ENCODE data around the gene TMEM131L.

TMEM131L gene

GRCh38 chr4:153421941-153422340, 44.2 kb upstream of the TMEM131L start:
- H3K4me3 ChIP-seq (replicated peaks; ENCODE audit: low read depth, low read length), result no peak overlapping the region
- TF ChIP-seq CTCF (IDR thresholded peaks at IDR 0.05; ENCODE audit: low read depth, low read length, missing control alignments), result no peak
- DNase-seq (ENCODE audit: extremely low read depth, low read depth), result no peak

GRCh38 chr4:153426207-153426885, 39.8 kb upstream of the TMEM131L start:
- no peak for TF ChIP-seq CTCF (IDR thresholded peaks at IDR 0.05; ENCODE audit: low read depth, low read length, missing control alignments)
- no peak overlapping the region for H3K4me3 ChIP-seq (replicated peaks; ENCODE audit: low read depth, low read length)
- DNase-seq (ENCODE audit: extremely low read depth, low read depth), result no peak

GRCh38 chr4:153427363-153428071, 38.6 kb upstream of the TMEM131L start:
- no peak for DNase-seq (ENCODE audit: extremely low read depth, low read depth)
- H3K4me3 ChIP-seq (replicated peaks; ENCODE audit: low read depth, low read length), result no peak overlapping the region
- no peak for TF ChIP-seq CTCF (IDR thresholded peaks at IDR 0.05; ENCODE audit: low read depth, low read length, missing control alignments)

- no peak for TF ChIP-seq CTCF (IDR thresholded peaks at IDR 0.05; ENCODE audit: low read depth, low read length, missing control alignments)
- no peak overlapping the region for H3K4me3 ChIP-seq (replicated peaks; ENCODE audit: low read depth, low read length)
- no peak for DNase-seq (ENCODE audit: extremely low read depth, low read depth)
Observed at GRCh38 chr4:153428941-153429475, 37.2 kb upstream of the TMEM131L start.

- no peak for DNase-seq (ENCODE audit: extremely low read depth, low read depth)
- peak; percentile 46 for TF ChIP-seq CTCF (IDR thresholded peaks at IDR 0.05; ENCODE audit: low read depth, low read length, missing control alignments)
- no peak overlapping the region for H3K4me3 ChIP-seq (replicated peaks; ENCODE audit: low read depth, low read length)
Observed at GRCh38 chr4:153432965-153433753, 33.0 kb upstream of the TMEM131L start.

- no peak for DNase-seq (ENCODE audit: extremely low read depth, low read depth)
Observed at GRCh38 chr4:153433754-153434105, 32.4 kb upstream of the TMEM131L start.

More at GRCh38 chr4:153433754-153434105, 32.4 kb upstream of the TMEM131L start:
- no peak for TF ChIP-seq CTCF (IDR thresholded peaks at IDR 0.05; ENCODE audit: low read depth, low read length, missing control alignments)
- H3K4me3 ChIP-seq (replicated peaks; ENCODE audit: low read depth, low read length), result no peak overlapping the region
